HepG2 (cell line): ENCODE results near the gene POLR3F. TPM values are rescaled to one million over a fixed set of nuclear protein-coding genes. Genes with fewer than 3 reads are reported as not detected.

Experiments used
- ATAC-seq: fragments of 200-7000 bp; cut with Tn5 transposase; 3 replicates; pipeline ENCODE4 v1.9.1; 2020; ENCODE audit warnings: mild to moderate bottlenecking, moderate library complexity
- BruUV-seq: library from RNA; stranded (reverse); fragments of 400-500 nt; replicated peaks from 2 replicates; lab custom pipeline; 2021; lab: Mats Ljungman, UMichigan
- CTCF ChIA-PET: fragments of 300-600 bp; formaldehyde crosslinking; extraction: SDS; loops from one replicate; lab custom pipeline; 2021; ENCODE audit warnings: low total read pairs, inconsistent platforms, low intra/inter-chr PET ratio; lab: Yijun Ruan, JAX
- POLR2A ChIA-PET: fragments of 350-600 bp; sonication (Branson Sonifier 250); formaldehyde crosslinking; loops from one replicate; lab custom pipeline; 2020; ENCODE audit warnings: antibody characterized with exemption, inconsistent platforms; lab: Yijun Ruan, JAX
- DNase-seq: peaks from one replicate; pipeline ENCODE4 v3.0.0-alpha.2; 2015; ENCODE audit warnings: low spot score
- FAIRE-seq: peaks from 3 replicates; lab custom pipeline; 2011; peaks lifted over from hg19 to GRCh38; lab: Jason Lieb, UNC
- H2AFZ ChIP-seq: one replicate; pipeline ENCODE4 v1.6.1; 2011; ENCODE audit warnings: low read length, inconsistent platforms
- H3K27ac ChIP-seq: fragments of 300-600 bp; 3 replicates; pipeline ENCODE4 v1.8.0; 2011; ENCODE audit warnings: mixed run types, mild to moderate bottlenecking, mixed read lengths, low read length, inconsistent platforms; ENCODE audit not compliant: insufficient read depth; ENCODE audit errors: extremely low read length
- H3K27me3 ChIP-seq, 2 experiments: fragments of 200-600 bp in 1 of 2; 2 replicates in 1 of 2; 3 replicates in 1 of 2; pipeline versions ENCODE4 v1.6.0 to v1.8.0; 2011; ENCODE audit warnings: low read length in 2 of 2, mild to moderate bottlenecking in 2 of 2, moderate library complexity in 2 of 2, inconsistent platforms in 1 of 2; ENCODE audit not compliant: insufficient read depth in 2 of 2, control insufficient read depth in 1 of 2
- H3K36me3 ChIP-seq, 2 experiments: fragments of 200-600 bp in 1 of 2; replicated peaks in 1 of 2; 2 replicates in 1 of 2; 3 replicates in 1 of 2; pipeline versions ENCODE4 v1.5.1 to v1.8.0; 2011; ENCODE audit warnings: low read length in 2 of 2, inconsistent platforms in 1 of 2; ENCODE audit not compliant: insufficient read depth in 2 of 2, control insufficient read depth in 1 of 2
- H3K4me1 ChIP-seq: 2 replicates; pipeline ENCODE4 v1.5.1; 2012; ENCODE audit warnings: low read length, inconsistent platforms; ENCODE audit not compliant: insufficient read depth
- H3K4me2 ChIP-seq: 2 replicates; pipeline ENCODE4 v1.6.0; 2011; ENCODE audit warnings: low read depth, low read length, inconsistent platforms
- H3K4me3 ChIP-seq, 3 experiments: fragments of 200-600 bp in 1 of 3; sonication (generic), shearing (Covaris generic) in 1 of 3; replicated peaks in 1 of 3; 2 replicates each; pipeline ENCODE4 v1.5.1; 2011 to 2016; ENCODE audit warnings: low read length in 3 of 3, inconsistent platforms in 2 of 3, low read depth in 2 of 3, mild to moderate bottlenecking in 2 of 3, control low read depth in 1 of 3, mixed read lengths in 1 of 3; ENCODE audit not compliant: insufficient read depth in 1 of 3
- H3K79me2 ChIP-seq: one replicate; pipeline ENCODE4 v1.6.1; 2011; ENCODE audit warnings: low read length, inconsistent platforms; ENCODE audit not compliant: insufficient read depth
- H3K9ac ChIP-seq: 2 replicates; pipeline ENCODE4 v1.6.0; 2011; ENCODE audit warnings: mild to moderate bottlenecking, low read depth, low read length, inconsistent platforms; ENCODE audit not compliant: insufficient read depth
- H3K9me3 ChIP-seq: 2 replicates; pipeline ENCODE4 v1.5.1; 2012; ENCODE audit warnings: mild to moderate bottlenecking, low read length
- H4K20me1 ChIP-seq: 2 replicates; pipeline ENCODE4 v1.6.0; 2011; ENCODE audit warnings: inconsistent platforms, mild to moderate bottlenecking, low read length, moderate library complexity; ENCODE audit not compliant: insufficient read depth
- EHMT2 ChIP-seq: fragments of 200-600 bp; sonication (generic); IDR thresholded peaks from 2 replicates; pipeline ENCODE4 v1.7.0; 2017; ENCODE audit warnings: antibody characterized with exemption, low read depth, low read length, borderline replicate concordance
- ERF ChIP-seq: IDR thresholded peaks from 2 replicates; pipeline ENCODE4 v1.6.1; 2018; ENCODE audit warnings: missing biosample characterization, missing genetic modification reagents
- FOXJ3 ChIP-seq: sonication (generic); formaldehyde crosslinking; IDR thresholded peaks from 2 replicates; pipeline ENCODE4 v1.4.0; 2020; ENCODE audit warnings: missing genetic modification reagents, mild to moderate bottlenecking, borderline replicate concordance
- HNF4A ChIP-seq: sonication (generic); formaldehyde crosslinking; IDR thresholded peaks from 2 replicates; pipeline ENCODE4 v1.4.0; 2020; ENCODE audit warnings: missing genetic modification reagents
- ISL2 ChIP-seq: sonication (generic); formaldehyde crosslinking; IDR thresholded peaks from 2 replicates; pipeline ENCODE4 v1.5.0; 2020; ENCODE audit warnings: missing genetic modification reagents
- KLF15 ChIP-seq: sonication (generic); formaldehyde crosslinking; IDR thresholded peaks from 2 replicates; pipeline ENCODE4 v1.8.1; 2023; ENCODE audit warnings: borderline replicate concordance, mild to moderate bottlenecking, inconsistent platforms, missing genetic modification reagents, mixed read lengths
- NAIF1 ChIP-seq: sonication (generic); formaldehyde crosslinking; IDR thresholded peaks from 2 replicates; pipeline ENCODE4 v1.5.0; 2020; ENCODE audit warnings: mild to moderate bottlenecking, missing genetic modification reagents, borderline replicate concordance
- NR2F2 ChIP-seq: IDR thresholded peaks from 2 replicates; pipeline ENCODE4 v1.6.1; 2012; ENCODE audit warnings: low read depth, inconsistent platforms, borderline replicate concordance
- RBFOX2 ChIP-seq: fragments of 200-400 bp; formaldehyde crosslinking; IDR thresholded peaks from 2 replicates; pipeline ENCODE4 v1.6.1; 2017; ENCODE audit warnings: low read depth, mild to moderate bottlenecking, low read length
- XRCC5 ChIP-seq: fragments of 200-400 bp; formaldehyde crosslinking; optimal IDR thresholded peaks from 2 replicates; pipeline ENCODE3; 2017; ENCODE audit warnings: mild to moderate bottlenecking, low read length
- ZBTB38 ChIP-seq: sonication (generic); formaldehyde crosslinking; IDR thresholded peaks from 2 replicates; pipeline ENCODE4 v1.5.1; 2020; ENCODE audit warnings: mild to moderate bottlenecking, missing genetic modification reagents
- ZNF101 ChIP-seq: sonication (generic); formaldehyde crosslinking; IDR thresholded peaks from 2 replicates; pipeline ENCODE4 v1.4.0; 2020; ENCODE audit warnings: mild to moderate bottlenecking, low read depth, missing genetic modification reagents, borderline replicate concordance
- ZNF547 ChIP-seq: sonication (generic); formaldehyde crosslinking; IDR thresholded peaks from 2 replicates; pipeline ENCODE4 v1.5.1; 2020; ENCODE audit warnings: mild to moderate bottlenecking, missing genetic modification reagents
- WGBS: methylation state at CpG from one replicate; pipeline ENCODE4 v1.1.6; 2017; ENCODE audit warnings: low lambda C conversion rate; 5-methylcytosine and 5-hydroxymethylcytosine counted together
- in situ Hi-C: cut with HindIII; loops from 2 replicates; pipeline ENCODE4 v1.10.0; 2017; ENCODE audit warnings: low pct_unique_long_range_greater_than_20kb; ENCODE audit not compliant: extremely low pct_ligation_motif_present
- intact Hi-C: fragments of 100-400 bp; cut with micrococcal nuclease; formaldehyde crosslinking; loops from one replicate; pipeline ENCODE4 v1.10.0; 2022; ENCODE audit not compliant: unreplicated experiment
- polyA plus RNA-seq, 8 experiments: library from polyadenylated mRNA; depleted of rRNA in 3 of 8; stranded (reverse) in 7 of 8; unstranded in 1 of 8; fragments of >200 nt; fragmentation: Illumina TruSeq in 4 of 8; extraction: Trizol in 4 of 8; gene quantifications; 2 replicates each; pipeline versions ENCODE4 v1.2.1 to v1.2.3, GENCODE V29; 2011 to 2016; ENCODE audit warnings: low read depth in 4 of 8, missing spikeins in 1 of 8, mixed read lengths in 1 of 8; ENCODE audit not compliant: insufficient read depth in 1 of 8
- total RNA-seq, 5 experiments: library from RNA; depleted of rRNA; stranded (reverse); fragments of >200 nt; fragmentation: Illumina TruSeq; extraction: Trizol; gene quantifications; 2 replicates each; pipeline ENCODE4 v1.2.3, GENCODE V29; 2016; ENCODE audit warnings: low read depth in 1 of 5
- TF ChIP-seq, protein P1 (sequence below): sonication (generic); formaldehyde crosslinking; IDR thresholded peaks from 2 replicates; pipeline ENCODE4 v1.9.0; 2021; ENCODE audit warnings: missing genetic modification reagents, mild to moderate bottlenecking, borderline replicate concordance
- TF ChIP-seq, protein P2 (sequence below): sonication (generic); formaldehyde crosslinking; IDR thresholded peaks from 2 replicates; pipeline ENCODE4 v1.5.1; 2020; ENCODE audit warnings: missing genetic modification reagents, mild to moderate bottlenecking, borderline replicate concordance
- TF ChIP-seq, protein P3 (sequence below): sonication (generic); formaldehyde crosslinking; conservative IDR thresholded peaks from 2 replicates; pipeline ENCODE4 v1.8.0; 2022; ENCODE audit warnings: missing genetic modification reagents

Gene POLR3F
- total and polyA plus RNA-seq, 2 of the 13 experiments (the other 11 are each of a cell fraction or from before 2014, with no cell fraction given) = 11.7 to 25.5 TPM

DNA sequence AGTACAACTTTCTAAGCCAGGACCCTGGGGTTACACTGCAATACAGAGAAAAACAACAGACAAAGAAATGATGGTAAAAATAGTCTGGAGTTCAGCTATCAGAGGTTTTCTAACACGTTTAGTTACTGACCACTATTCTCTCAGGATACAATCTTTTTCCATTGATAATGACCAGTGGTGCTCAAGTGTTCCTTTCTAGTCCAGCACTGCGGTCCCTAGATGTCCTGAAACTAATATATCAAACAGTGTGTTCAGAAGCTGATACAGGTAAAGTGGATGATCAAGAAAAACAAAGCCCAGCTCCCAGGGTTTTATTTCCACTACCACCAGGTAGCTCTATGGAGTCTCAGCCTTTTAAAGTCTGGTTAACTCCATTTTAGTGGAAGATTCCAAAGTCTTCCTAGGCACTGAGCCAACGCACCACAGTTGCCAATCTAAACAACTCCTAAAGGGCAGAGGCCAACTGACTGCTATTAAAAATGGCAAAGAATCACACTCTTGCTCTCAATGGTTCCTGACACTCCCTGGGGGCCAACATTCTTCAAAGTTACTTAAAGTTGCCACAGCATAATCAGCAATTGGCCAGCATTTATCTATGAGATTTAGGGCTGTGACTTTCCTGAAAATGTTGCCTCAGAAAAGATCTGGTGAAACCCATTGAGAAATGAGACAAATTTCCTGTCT, 38.6 kb upstream of the POLR3F start (continued):
- 0 out of 2 replicates have a peak, but pooled peaks have one; percentile 41 for TF ChIP-seq NAIF1 (CRISPR knock-in tag)
- 0 out of 2 replicates have a peak, but pooled peaks have one; percentile 22 for TF ChIP-seq ERF (CRISPR knock-in tag)
- TF ChIP-seq HNF4A = peak; percentile 34; the same call in 1 of the 2 replicates
- no peak for TF ChIP-seq XRCC5
- TF ChIP-seq FOXJ3 (CRISPR knock-in tag) = 0 out of 2 replicates have a peak, but pooled peaks have one; percentile 20
- TF ChIP-seq, protein P1, sequence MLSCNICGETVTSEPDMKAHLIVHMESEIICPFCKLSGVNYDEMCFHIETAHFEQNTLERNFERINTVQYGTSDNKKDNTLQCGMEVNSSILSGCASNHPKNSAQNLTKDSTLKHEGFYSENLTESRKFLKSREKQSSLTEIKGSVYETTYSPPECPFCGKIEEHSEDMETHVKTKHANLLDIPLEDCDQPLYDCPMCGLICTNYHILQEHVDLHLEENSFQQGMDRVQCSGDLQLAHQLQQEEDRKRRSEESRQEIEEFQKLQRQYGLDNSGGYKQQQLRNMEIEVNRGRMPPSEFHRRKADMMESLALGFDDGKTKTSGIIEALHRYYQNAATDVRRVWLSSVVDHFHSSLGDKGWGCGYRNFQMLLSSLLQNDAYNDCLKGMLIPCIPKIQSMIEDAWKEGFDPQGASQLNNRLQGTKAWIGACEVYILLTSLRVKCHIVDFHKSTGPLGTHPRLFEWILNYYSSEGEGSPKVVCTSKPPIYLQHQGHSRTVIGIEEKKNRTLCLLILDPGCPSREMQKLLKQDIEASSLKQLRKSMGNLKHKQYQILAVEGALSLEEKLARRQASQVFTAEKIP = no peak
- TF ChIP-seq EHMT2 = peak; percentile 80
- TF ChIP-seq, all 625 proteins: peak for 19

DNA sequence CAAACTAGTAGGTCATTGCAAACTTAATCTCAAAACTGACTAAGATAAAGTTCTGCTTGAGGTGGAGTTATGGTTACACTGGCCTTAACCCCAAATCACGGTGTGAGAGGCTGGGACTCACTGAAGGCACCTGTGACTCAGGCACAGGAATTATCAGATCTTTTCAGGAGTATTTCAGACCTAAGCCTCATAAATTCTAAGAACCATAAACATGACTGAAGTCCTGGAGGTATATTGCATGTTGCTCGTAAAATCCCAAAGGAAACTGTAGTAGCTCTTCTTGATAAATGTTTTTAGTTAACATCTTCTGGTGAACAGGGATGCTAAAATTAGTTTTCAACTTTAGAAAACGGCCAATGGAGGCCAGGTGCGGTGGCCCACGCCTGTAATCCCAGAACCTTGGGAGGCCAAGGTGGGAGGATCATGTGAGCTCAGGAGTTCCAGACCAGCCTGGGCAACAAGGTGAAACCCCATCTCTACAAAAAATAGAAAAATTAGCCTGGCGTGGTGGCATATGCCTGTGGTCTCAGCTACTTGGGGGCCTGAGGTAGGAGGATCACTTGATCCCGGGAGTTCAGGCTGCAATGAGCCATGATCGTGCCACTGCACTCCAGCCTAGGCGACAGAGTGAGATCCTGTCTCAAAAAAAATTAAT, 36.9 kb upstream of the POLR3F start:
- Histone ChIP-seq H3K9ac (no peak overlapping the region), H3K4me1 (peaks cover 10% of the 10 kb centered on the region), H2AFZ (no peak overlapping the region), H3K79me2 (no peaks in the 10 kb centered on the region), H3K27ac (no peak overlapping the region), H3K36me3 (no peaks in the 10 kb centered on the region), H3K27me3 (no peaks in the 10 kb centered on the region), H4K20me1 (no peaks in the 10 kb centered on the region), H3K4me2 (no peak overlapping the region), H3K4me3 (no peak overlapping the region), H3K9me3 (no peaks in the 10 kb centered on the region)
- ATAC-seq (no peak), FAIRE-seq (no peak), DNase-seq (no peak)
- POLR2A ChIA-PET = no interaction called here
- 91% methylated on average over 9 of the region's 9 CpGs for WGBS
- in situ Hi-C loops (no loop called here), intact Hi-C loops (no loop called here)
- no TSS peak for BruUV-seq
- CTCF ChIA-PET = no interaction called here
- TF ChIP-seq, protein P2, sequence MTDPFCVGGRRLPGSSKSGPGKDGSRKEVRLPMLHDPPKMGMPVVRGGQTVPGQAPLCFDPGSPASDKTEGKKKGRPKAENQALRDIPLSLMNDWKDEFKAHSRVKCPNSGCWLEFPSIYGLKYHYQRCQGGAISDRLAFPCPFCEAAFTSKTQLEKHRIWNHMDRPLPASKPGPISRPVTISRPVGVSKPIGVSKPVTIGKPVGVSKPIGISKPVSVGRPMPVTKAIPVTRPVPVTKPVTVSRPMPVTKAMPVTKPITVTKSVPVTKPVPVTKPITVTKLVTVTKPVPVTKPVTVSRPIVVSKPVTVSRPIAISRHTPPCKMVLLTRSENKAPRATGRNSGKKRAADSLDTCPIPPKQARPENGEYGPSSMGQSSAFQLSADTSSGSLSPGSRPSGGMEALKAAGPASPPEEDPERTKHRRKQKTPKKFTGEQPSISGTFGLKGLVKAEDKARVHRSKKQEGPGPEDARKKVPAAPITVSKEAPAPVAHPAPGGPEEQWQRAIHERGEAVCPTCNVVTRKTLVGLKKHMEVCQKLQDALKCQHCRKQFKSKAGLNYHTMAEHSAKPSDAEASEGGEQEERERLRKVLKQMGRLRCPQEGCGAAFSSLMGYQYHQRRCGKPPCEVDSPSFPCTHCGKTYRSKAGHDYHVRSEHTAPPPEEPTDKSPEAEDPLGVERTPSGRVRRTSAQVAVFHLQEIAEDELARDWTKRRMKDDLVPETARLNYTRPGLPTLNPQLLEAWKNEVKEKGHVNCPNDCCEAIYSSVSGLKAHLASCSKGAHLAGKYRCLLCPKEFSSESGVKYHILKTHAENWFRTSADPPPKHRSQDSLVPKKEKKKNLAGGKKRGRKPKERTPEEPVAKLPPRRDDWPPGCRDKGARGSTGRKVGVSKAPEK (CRISPR knock-in tag) = no peak
- TF ChIP-seq, protein P3, sequence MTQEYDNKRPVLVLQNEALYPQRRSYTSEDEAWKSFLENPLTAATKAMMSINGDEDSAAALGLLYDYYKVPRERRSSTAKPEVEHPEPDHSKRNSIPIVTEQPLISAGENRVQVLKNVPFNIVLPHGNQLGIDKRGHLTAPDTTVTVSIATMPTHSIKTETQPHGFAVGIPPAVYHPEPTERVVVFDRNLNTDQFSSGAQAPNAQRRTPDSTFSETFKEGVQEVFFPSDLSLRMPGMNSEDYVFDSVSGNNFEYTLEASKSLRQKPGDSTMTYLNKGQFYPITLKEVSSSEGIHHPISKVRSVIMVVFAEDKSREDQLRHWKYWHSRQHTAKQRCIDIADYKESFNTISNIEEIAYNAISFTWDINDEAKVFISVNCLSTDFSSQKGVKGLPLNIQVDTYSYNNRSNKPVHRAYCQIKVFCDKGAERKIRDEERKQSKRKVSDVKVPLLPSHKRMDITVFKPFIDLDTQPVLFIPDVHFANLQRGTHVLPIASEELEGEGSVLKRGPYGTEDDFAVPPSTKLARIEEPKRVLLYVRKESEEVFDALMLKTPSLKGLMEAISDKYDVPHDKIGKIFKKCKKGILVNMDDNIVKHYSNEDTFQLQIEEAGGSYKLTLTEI (CRISPR knock-in tag) = no peak
- TF ChIP-seq ZBTB38 (CRISPR knock-in tag) (no peak), ISL2 (no peak), NR2F2 (no peak), ZNF101 (CRISPR knock-in tag) (no peak), KLF15 (CRISPR knock-in tag) (no peak), RBFOX2 (no peak), ZNF547 (CRISPR knock-in tag) (no peak)
